H1 (cell line): ENCODE data around the gene CDH12. TPM values are rescaled to one million over a fixed set of nuclear protein-coding genes. Genes with fewer than 3 reads are reported as not detected.

ENCODE experiments used
- CTCF ChIA-PET: fragments of 300-600 bp; sonication (Branson Sonifier 250); formaldehyde crosslinking; loops from one replicate; lab custom pipeline; 2021; ENCODE audit not compliant: partially characterized antibody; lab: Charles Lee
- POLR2A ChIA-PET: fragments of 300-600 bp; sonication (Branson Sonifier 250); formaldehyde crosslinking; loops from one replicate; lab custom pipeline; 2021; ENCODE audit warnings: inconsistent platforms; ENCODE audit not compliant: partially characterized antibody; lab: Charles Lee
- DNase-seq, 2 experiments: peaks; one replicate each; pipeline versions ENCODE4 v3.0.0 to v3.0.0-alpha.2; 2010 to 2022; ENCODE audit warnings: low spot score in 2 of 2, low read depth in 1 of 2, mixed read lengths in 1 of 2
- FAIRE-seq: peaks from 2 replicates; lab custom pipeline; 2011; peaks lifted over from hg19 to GRCh38; lab: Jason Lieb, UNC
- H2AFZ ChIP-seq: 2 replicates; pipeline ENCODE4 v1.8.1; 2012; ENCODE audit warnings: low read length, inconsistent platforms
- H2AK5ac ChIP-seq: 2 replicates; pipeline ENCODE4 v1.6.1; 2013; ENCODE audit warnings: low read depth, low read length
- H2BK120ac ChIP-seq: replicated peaks from 2 replicates; pipeline ENCODE3; 2013; ENCODE audit warnings: low read depth, low read length, inconsistent platforms
- H2BK12ac ChIP-seq: 2 replicates; pipeline ENCODE4 v1.6.1; 2013; ENCODE audit warnings: low read depth, low read length
- H2BK15ac ChIP-seq: 2 replicates; pipeline ENCODE4 v1.6.1; 2013; ENCODE audit warnings: low read length
- H2BK20ac ChIP-seq: 2 replicates; pipeline ENCODE4 v1.6.1; 2013; ENCODE audit warnings: low read length
- H2BK5ac ChIP-seq: 2 replicates; pipeline ENCODE4 v1.6.1; 2013; ENCODE audit warnings: low read depth, low read length
- H3K14ac ChIP-seq: 2 replicates; pipeline ENCODE4 v1.6.1; 2013; ENCODE audit warnings: inconsistent platforms; ENCODE audit not compliant: insufficient read length
- H3K18ac ChIP-seq: 2 replicates; pipeline ENCODE4 v1.6.1; 2013; ENCODE audit warnings: low read length; ENCODE audit errors: extremely low read depth
- H3K23ac ChIP-seq: 2 replicates; pipeline ENCODE4 v1.6.1; 2013; ENCODE audit warnings: inconsistent platforms; ENCODE audit not compliant: insufficient read length
- H3K23me2 ChIP-seq: 2 replicates; pipeline ENCODE4 v1.6.1; 2013; ENCODE audit warnings: low read depth, low read length
- H3K27ac ChIP-seq: 2 replicates; pipeline ENCODE4 v1.6.1; 2011; ENCODE audit warnings: low read depth, low read length, inconsistent platforms
- H3K27me3 ChIP-seq, 4 experiments: replicated peaks in 1 of 4; 1 replicate in 1 of 4; 2 replicates in 3 of 4; pipeline versions ENCODE4 v1.6.1 to v1.8.1; 2011 to 2013; ENCODE audit warnings: low read length in 3 of 4, mild to moderate bottlenecking in 3 of 4, inconsistent platforms in 2 of 4, mixed read lengths in 2 of 4, moderate library complexity in 1 of 4; ENCODE audit not compliant: control insufficient read depth in 3 of 4, insufficient read depth in 3 of 4; ENCODE audit errors: extremely low read depth in 1 of 4
- H3K36me3 ChIP-seq, 4 experiments: 2 replicates each; pipeline versions ENCODE4 v1.6.1 to v1.8.1; 2011 to 2013; ENCODE audit warnings: mild to moderate bottlenecking in 4 of 4, low read length in 3 of 4, moderate library complexity in 2 of 4, control low read depth in 1 of 4, inconsistent platforms in 1 of 4; ENCODE audit not compliant: insufficient read depth in 4 of 4, control insufficient read depth in 2 of 4
- H3K4ac ChIP-seq: replicated peaks from 2 replicates; pipeline ENCODE3; 2013; ENCODE audit warnings: low read length, low read depth, mixed read lengths, inconsistent platforms; ENCODE audit not compliant: insufficient read length
- H3K4me1 ChIP-seq, 4 experiments: replicated peaks in 1 of 4; 1 replicate in 1 of 4; 2 replicates in 3 of 4; pipeline versions ENCODE4 v1.6.1 to v1.8.1; 2011 to 2013; ENCODE audit warnings: low read length in 3 of 4, inconsistent platforms in 2 of 4, mixed read lengths in 1 of 4; ENCODE audit not compliant: insufficient read depth in 4 of 4, control insufficient read depth in 3 of 4
- H3K4me2 ChIP-seq, 2 experiments: 2 replicates each; pipeline versions ENCODE4 v1.6.1 to v1.8.1; 2011 to 2013; ENCODE audit warnings: low read depth in 2 of 2, low read length in 2 of 2, control low read depth in 1 of 2, inconsistent platforms in 1 of 2, mild to moderate bottlenecking in 1 of 2; ENCODE audit not compliant: insufficient read depth in 1 of 2
- H3K4me3 ChIP-seq, 4 experiments: fragments of 200-600, 300-600 bp in 1 of 4; sonication (generic), shearing (Covaris generic), sonication (Bioruptor Twin) in 1 of 4; 2 replicates each; pipeline versions ENCODE4 v1.5.1 to v1.8.1; 2011 to 2016; ENCODE audit warnings: low read length in 4 of 4, low read depth in 3 of 4, control low read depth in 2 of 4, inconsistent platforms in 2 of 4, mild to moderate bottlenecking in 2 of 4, mixed read lengths in 1 of 4, moderate library complexity in 1 of 4; ENCODE audit not compliant: insufficient read depth in 2 of 4; ENCODE audit errors: extremely low read depth in 1 of 4
- H3K56ac ChIP-seq: replicated peaks from 2 replicates; pipeline ENCODE3; 2013; ENCODE audit warnings: low read depth, mild to moderate bottlenecking, mixed read lengths, low read length, inconsistent platforms; ENCODE audit not compliant: insufficient read length
- H3K79me1 ChIP-seq: 2 replicates; pipeline ENCODE4 v1.6.1; 2013; ENCODE audit warnings: low read depth, low read length, control low read depth
- H3K79me2 ChIP-seq, 2 experiments: 2 replicates each; pipeline versions ENCODE4 v1.6.1 to v1.8.1; 2012 to 2013; ENCODE audit warnings: low read length in 2 of 2, mild to moderate bottlenecking in 2 of 2, inconsistent platforms in 1 of 2; ENCODE audit not compliant: insufficient read depth in 2 of 2, control insufficient read depth in 1 of 2
- H3K9ac ChIP-seq, 4 experiments: replicated peaks in 1 of 4; 1 replicate in 1 of 4; 2 replicates in 3 of 4; pipeline versions ENCODE4 v1.6.1 to v1.8.1; 2011 to 2013; ENCODE audit warnings: low read depth in 3 of 4, low read length in 3 of 4, control low read depth in 2 of 4, mild to moderate bottlenecking in 2 of 4, moderate library complexity in 2 of 4, inconsistent platforms in 1 of 4; ENCODE audit errors: extremely low read depth in 1 of 4
- H3K9me3 ChIP-seq, 2 experiments: 2 replicates each; pipeline versions ENCODE4 v1.6.1 to v1.8.1; 2012 to 2013; ENCODE audit warnings: mild to moderate bottlenecking in 2 of 2, moderate library complexity in 2 of 2, control low read depth in 1 of 2, inconsistent platforms in 1 of 2, low read depth in 1 of 2, low read length in 1 of 2, mixed read lengths in 1 of 2; ENCODE audit not compliant: insufficient read depth in 2 of 2
- H4K20me1 ChIP-seq, 2 experiments: replicated peaks in 1 of 2; 2 replicates each; pipeline versions ENCODE3 to v1.8.1; 2011 to 2013; ENCODE audit warnings: inconsistent platforms in 2 of 2, low read length in 2 of 2, mild to moderate bottlenecking in 1 of 2; ENCODE audit not compliant: insufficient read depth in 2 of 2, control insufficient read depth in 1 of 2
- H4K5ac ChIP-seq: 2 replicates; pipeline ENCODE4 v1.6.1; 2013; ENCODE audit warnings: low read length, low read depth, mixed read lengths, inconsistent platforms; ENCODE audit not compliant: insufficient read length
- H4K8ac ChIP-seq: 2 replicates; pipeline ENCODE4 v1.8.0; 2013; ENCODE audit warnings: mild to moderate bottlenecking, moderate library complexity, low read length, inconsistent platforms; ENCODE audit not compliant: insufficient read depth; ENCODE audit errors: extremely low read depth
- H4K91ac ChIP-seq: replicated peaks from 2 replicates; pipeline ENCODE3; 2013; ENCODE audit warnings: low read length, mixed read lengths, inconsistent platforms; ENCODE audit not compliant: insufficient read length
- ATF3 ChIP-seq: IDR thresholded peaks from 2 replicates; pipeline ENCODE4 v1.6.1; 2011; ENCODE audit warnings: low read depth, mild to moderate bottlenecking, low read length; ENCODE audit not compliant: insufficient read depth
- CHD1 ChIP-seq: IDR thresholded peaks from 2 replicates; pipeline ENCODE4 v1.6.1; 2012; ENCODE audit warnings: low read depth, low read length, improper control_type of control experiment
- CTBP2 ChIP-seq: IDR thresholded peaks from 2 replicates; pipeline ENCODE4 v1.7.0; 2011; ENCODE audit warnings: borderline replicate concordance, mild to moderate bottlenecking, moderate library complexity, mixed read lengths, low read length; ENCODE audit not compliant: insufficient read depth, insufficient read length
- GTF2F1 ChIP-seq: IDR thresholded peaks from 2 replicates; pipeline ENCODE4 v1.6.1; 2012; ENCODE audit warnings: low read depth, low read length, improper control_type of control experiment, borderline replicate concordance
- HDAC2 ChIP-seq, 2 experiments: fragments of 300-600 bp in 1 of 2; sonication (generic) in 1 of 2; IDR thresholded peaks; 2 replicates each; pipeline ENCODE4 v1.6.1; 2011 to 2012; ENCODE audit warnings: low read depth in 2 of 2, low read length in 2 of 2, mild to moderate bottlenecking in 2 of 2, moderate library complexity in 2 of 2, borderline replicate concordance in 1 of 2, inconsistent platforms in 1 of 2
- HDAC6 ChIP-seq: IDR thresholded peaks from one replicate; pipeline ENCODE4 v1.7.1; 2012; ENCODE audit warnings: low read depth, mild to moderate bottlenecking, inconsistent platforms, low read length, moderate library complexity
- POLR2A ChIP-seq, 2 experiments: IDR thresholded peaks; 1 replicate in 1 of 2; 2 replicates in 1 of 2; pipeline ENCODE4 v1.6.1; 2011; ENCODE audit warnings: low read depth in 2 of 2, low read length in 2 of 2, mild to moderate bottlenecking in 2 of 2; ENCODE audit errors: control extremely low read depth in 1 of 2
- POLR2AphosphoS5 ChIP-seq: IDR thresholded peaks from 2 replicates; pipeline ENCODE4 v1.6.1; 2011; ENCODE audit warnings: low read depth, low read length
- RXRA ChIP-seq: IDR thresholded peaks from 2 replicates; pipeline ENCODE4 v1.6.1; 2011; ENCODE audit warnings: low read depth, mild to moderate bottlenecking, low read length, moderate library complexity; ENCODE audit not compliant: insufficient read depth
- WGBS, 2 experiments: shearing (Covaris generic) in 1 of 2; methylation state at CpG; one replicate each; pipeline versions ENCODE4 v1.1.6 to v1.1.7; 2013 to 2015; ENCODE audit warnings: low lambda C conversion rate in 2 of 2, mixed read lengths in 2 of 2, inconsistent platforms in 1 of 2, low coverage in 1 of 2, missing lambda C conversion rate in 1 of 2; ENCODE audit not compliant: insufficient replicate concordance in 2 of 2, insufficient coverage in 1 of 2, insufficient read length in 1 of 2; ENCODE audit errors: extremely low coverage in 1 of 2, missing lambda C conversion rate in 1 of 2; 5-methylcytosine and 5-hydroxymethylcytosine counted together
- polyA plus RNA-seq, 7 experiments: library from polyadenylated mRNA; depleted of rRNA in 3 of 7; stranded (reverse) in 5 of 7; unstranded in 2 of 7; fragments of >200 nt in 5 of 7; fragments of 200-250 nt in 2 of 7; gene quantifications; 1 replicate in 5 of 7; 2 replicates in 1 of 7; 4 replicates in 1 of 7; pipeline versions ENCODE4 v1.2.1 to v1.2.3, GENCODE V29; 2011 to 2013; ENCODE audit warnings: missing spikeins in 2 of 7, mixed read lengths in 2 of 7
- total RNA-seq: library from RNA; stranded (reverse); fragmentation: NEBNext Ultra II Directional; extraction: Animal tissue kit (Norgen Biotek cat#: 25700); gene quantifications from 2 replicates; pipeline ENCODE4 v1.2.1, GENCODE V29; 2021

Gene CDH12
- total and polyA plus RNA-seq, 2 of the 8 experiments (the other 6 are each of a cell fraction or from before 2014, with no cell fraction given), result 0.03 TPM; not detected in 1

GRCh38 chr5:22776285-22776684, 76.9 kb downstream of the CDH12 start:
- Histone ChIP-seq H2BK12ac (no peak overlapping the region), H3K56ac (no peak overlapping the region), H3K4me3 (no peak overlapping the region), H3K14ac (no peak overlapping the region), H4K20me1 (no peaks in the 10 kb centered on the region), H3K4me2 (no peak overlapping the region), H3K27me3 (no peaks in the 10 kb centered on the region), H3K9me3 (no peaks in the 10 kb centered on the region), H3K23me2 (no peaks in the 10 kb centered on the region), H3K4me1 (no peaks in the 10 kb centered on the region), H2AK5ac (no peak overlapping the region), H3K23ac (no peak overlapping the region), H2BK5ac (no peak overlapping the region), H3K9ac (no peak overlapping the region), H3K79me2 (no peaks in the 10 kb centered on the region), H2AFZ (no peak overlapping the region), H3K79me1 (no peaks in the 10 kb centered on the region), H4K5ac (no peak overlapping the region), H3K36me3 (no peaks in the 10 kb centered on the region), H3K27ac (no peak overlapping the region), H4K8ac (no peak overlapping the region), H2BK15ac (no peak overlapping the region), H3K18ac (no peak overlapping the region), H2BK20ac (no peak overlapping the region), H4K91ac (no peak overlapping the region), H3K4ac (no peak overlapping the region), H2BK120ac (no peak overlapping the region)
- 91% methylated on average over 6 of the region's 6 CpGs; no CpG with 5 or more reads in 1 of the 2 experiments for WGBS, 2 experiments
- FAIRE-seq, result no peak
- CTCF ChIA-PET, result no interaction called here
- no peak for DNase-seq
- POLR2A ChIA-PET, result no interaction called here
- no peak for TF ChIP-seq HDAC6
- TF ChIP-seq GTF2F1, result no peak
- no peak for TF ChIP-seq RXRA
- TF ChIP-seq CHD1, result no peak
- no peak for TF ChIP-seq POLR2AphosphoS5
- no peak for TF ChIP-seq POLR2A (IDR thresholded peaks at IDR 0.05; ENCODE audit: control extremely low read depth in 1 of 2, low read depth in 2 of 2, low read length in 2 of 2)
- no peak for TF ChIP-seq CTBP2
- TF ChIP-seq ATF3, result no peak
- no peak for TF ChIP-seq HDAC2 (IDR thresholded peaks at IDR 0.05; ENCODE audit: borderline replicate concordance in 1 of 2, low read depth in 2 of 2, low read length in 2 of 2)
